ENCODE results near the gene CAMP.
"Not testable (repeated sequence)": the region's sequence is repeated elsewhere in the genome, so short reads cannot be mapped to it uniquely, and the experiment has no call there.

CAMP gene

DNA sequence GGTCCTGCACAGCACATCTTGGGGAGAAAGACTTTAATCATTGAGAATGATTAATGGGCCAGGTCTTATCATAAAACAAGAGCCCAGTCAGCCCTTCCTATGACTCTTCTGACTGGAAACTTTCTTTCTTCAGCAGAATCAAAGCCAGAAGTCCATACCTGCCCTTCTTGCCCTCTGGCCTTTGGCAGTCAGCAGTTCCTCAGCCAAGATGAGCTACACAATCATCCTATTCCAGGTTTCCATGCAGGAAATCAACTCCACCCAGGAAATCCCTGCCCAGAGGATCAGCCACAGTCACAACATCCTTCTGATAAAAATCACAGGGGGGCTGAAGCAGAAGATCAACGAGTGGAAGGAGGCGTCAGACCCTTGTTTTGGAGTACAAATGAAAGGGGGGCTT, 44.5 kb downstream of the CAMP start:
- no peak for DNase-seq

DNA sequence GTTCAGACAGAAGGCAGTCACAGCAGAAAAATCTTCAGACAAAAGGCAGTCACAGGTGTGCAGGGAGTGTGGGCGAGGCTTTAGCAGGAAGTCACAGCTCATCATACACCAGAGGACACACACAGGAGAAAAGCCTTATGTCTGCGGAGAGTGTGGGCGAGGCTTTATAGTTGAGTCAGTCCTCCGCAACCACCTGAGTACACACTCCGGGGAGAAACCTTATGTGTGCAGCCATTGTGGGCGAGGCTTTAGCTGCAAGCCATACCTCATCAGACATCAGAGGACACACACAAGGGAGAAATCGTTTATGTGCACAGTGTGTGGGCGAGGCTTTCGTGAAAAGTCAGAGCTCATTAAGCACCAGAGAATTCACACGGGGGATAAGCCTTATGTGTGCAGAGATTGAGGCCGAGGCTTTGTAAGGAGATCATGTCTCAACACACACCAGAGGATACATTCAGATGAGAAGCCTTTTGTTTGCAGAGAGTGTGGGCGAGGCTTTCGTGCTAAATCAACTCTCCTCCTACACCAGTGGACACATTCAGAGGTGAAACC, 45.2 kb downstream of the CAMP start:
- DNase-seq: no peak

DNA sequence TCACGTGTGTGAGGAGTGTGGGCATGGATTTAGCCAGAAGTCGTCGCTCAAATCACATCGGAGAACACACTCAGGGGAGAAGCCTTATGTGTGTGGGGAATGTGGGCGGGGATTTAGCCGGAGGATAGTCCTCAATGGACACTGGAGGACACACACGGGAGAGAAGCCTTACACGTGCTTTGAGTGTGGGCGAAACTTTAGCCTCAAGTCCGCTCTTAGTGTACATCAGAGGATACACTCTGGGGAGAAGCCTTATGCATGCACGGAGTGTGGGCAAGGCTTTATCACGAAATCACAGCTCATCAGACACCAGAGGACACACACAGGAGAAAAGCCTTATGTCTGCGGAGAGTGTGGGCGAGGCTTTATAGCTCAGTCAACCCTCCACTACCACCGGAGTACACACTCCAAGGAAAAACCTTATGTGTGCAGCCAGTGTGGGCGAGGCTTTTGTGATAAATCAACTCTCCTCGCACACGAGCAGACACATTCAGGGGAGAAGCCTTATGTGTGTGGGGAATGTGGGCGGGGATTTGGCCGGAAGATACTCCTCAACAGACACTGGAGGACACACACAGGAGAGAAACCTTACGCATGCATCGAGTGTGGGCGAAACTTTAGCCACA, 45.8 kb downstream of the CAMP start:
- DNase-seq: no peak

DNA sequence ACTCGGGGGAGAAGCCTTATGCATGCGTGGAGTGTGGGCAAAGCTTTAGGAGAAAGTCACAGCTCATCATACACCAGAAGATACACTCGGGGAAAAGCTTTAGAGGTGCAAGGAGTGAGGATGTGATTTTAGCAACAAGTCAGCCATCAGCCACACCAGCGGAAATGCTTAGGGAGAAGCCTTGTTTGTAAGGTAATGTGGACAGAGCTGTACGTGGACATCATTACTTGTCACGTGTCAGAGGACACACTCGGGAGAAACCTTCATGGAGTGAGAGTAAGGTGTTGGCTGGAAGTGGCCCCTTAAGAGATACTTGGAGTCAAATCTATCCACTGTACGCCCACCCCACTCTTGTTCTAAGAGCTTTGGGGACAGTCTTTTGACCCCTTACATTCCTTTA, 46.3 kb downstream of the CAMP start:
- DNase-seq: no peak

DNA sequence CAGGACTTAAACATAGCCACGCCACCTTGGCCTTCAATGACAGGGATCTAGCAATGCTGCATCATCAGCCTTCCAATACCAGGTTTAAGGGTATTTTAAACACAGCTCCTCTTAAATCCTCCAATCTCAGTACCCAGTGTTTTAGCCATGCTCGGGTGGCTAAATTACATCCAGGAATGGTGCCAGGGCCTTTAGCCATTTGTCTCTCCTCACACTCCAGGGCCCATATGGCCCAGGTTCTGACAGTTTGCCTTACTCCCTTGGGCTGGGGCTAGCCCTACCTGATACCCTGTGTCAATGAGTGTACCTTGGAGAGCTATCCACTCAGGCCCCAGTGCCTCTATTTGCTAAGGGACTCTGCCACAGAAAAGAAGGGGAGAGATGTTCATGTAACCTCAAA, 47.0 kb downstream of the CAMP start:
- no peak for DNase-seq

DNA sequence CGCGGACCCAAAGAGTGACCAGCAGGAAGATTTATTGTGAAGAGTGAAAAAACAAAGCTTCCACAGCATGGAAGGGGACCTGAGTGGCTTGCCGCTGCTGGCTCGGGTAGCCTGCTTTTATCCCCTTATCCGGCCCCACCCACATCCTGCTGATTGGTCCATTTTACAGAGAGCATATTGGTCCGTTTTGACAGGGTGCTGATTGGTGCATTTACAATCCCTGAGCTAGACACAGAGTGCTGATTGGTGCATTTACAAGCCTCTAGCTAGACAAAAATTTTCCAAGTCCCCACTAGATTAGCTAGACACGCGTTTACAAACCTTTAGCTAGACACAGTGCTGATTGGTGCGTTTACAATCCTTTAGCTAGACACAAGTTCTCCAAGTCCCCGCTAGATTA, 47.9 kb downstream of the CAMP start:
- not testable (repeated sequence) for DNase-seq

DNA sequence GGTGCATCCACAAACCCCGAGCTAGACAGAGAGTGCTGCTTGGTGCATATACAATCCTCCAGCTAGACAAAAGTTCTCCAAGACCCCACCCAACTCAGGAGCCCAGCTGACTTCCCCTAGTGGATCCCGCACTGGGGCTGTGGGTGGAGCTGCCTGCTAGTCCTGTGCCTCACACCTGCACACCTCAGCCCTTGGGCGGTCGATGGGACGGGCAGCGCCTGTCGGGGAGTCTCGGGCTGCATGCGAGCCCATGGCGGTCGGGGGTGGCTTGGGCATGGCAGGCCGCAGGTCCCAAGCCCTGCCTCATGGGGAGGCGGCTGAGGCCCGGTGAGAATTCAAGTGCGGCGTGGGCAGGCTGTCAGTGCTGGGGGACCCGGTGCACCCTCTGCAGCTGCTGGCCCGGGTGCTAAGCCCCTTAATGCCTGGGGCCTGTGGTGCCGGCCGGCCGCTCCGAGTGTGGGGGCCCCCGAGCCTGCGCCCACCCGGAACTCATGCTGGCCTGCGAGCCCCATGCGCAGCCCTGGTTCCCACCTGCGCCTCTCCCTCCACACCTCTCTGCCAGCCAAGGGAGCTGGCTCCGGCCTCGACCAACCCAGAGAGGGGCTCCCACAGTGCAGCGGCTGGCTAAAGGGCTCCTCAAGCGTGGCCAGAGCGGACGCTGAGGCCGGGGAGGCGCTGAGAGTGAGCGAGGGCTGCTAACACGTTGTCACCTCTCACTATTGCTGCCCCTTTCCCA, 48.6 kb downstream of the CAMP start:
- DNase-seq: no peak

DNA sequence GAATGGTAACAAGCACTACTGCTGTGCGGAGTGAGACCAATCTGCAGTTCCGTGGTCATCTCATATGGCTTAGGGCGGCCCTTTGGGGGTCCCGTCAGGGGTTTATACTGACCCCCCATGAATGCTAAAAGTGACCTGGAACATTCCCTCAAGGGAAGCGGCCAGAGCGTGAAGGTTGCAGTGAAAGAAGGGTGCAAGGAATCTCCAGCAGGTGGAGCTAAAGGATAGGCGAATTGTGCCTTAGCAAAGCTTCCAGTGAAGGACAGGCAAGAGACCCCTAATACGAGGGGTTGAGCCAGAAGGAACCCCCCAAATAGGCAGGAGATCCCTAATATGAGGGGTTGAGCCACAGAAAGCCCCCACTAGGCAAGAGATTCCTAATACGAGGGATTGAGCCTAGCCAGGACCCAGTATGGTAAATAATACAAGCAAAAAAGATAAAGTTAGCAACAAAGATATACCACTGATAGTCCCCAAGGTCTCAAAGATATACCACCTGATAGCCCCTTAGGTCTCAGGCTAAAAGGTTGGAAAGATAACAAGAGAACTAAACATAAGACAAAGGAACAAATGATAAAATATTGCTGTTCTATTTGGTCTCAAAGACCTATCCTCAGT, 50.4 kb downstream of the CAMP start:
- peak; percentile 3 for DNase-seq

DNA sequence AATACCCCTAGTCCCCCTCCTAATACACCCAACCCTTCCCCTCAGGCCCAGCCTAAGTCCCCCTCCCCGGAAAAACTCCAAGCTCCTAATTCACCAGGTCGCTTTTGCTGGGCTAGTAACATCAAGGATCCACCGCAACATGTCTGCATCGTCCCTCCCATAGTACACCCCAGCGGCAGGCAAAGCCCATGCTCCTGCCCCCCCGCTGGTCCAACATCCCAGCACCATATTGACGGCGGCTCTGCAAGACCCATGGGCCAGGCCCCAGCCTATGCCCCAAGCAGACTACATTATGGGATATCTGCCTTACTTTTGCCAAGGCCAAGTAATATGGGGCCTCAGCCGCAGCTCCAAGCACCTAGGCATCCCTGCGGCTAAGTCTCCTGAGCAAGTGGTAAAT, 51.2 kb downstream of the CAMP start:
- DNase-seq: no peak

Data from DMS 273 treated with DMSO at 0.1 percent for 48 hours (cell line).